NCI-H460 (cell line): ENCODE data around the gene FRK. TPM values are rescaled to one million over a fixed set of nuclear protein-coding genes. Genes with fewer than 3 reads are reported as not detected.
"Not testable (repeated sequence)": the region's sequence is repeated elsewhere in the genome, so short reads cannot be mapped to it uniquely, and the experiment has no call there.

Source experiments
- DNase-seq: peaks from one replicate; pipeline ENCODE4 v3.0.0-alpha.2; 2016; ENCODE audit warnings: low read depth; ENCODE audit errors: extremely low read depth
- total RNA-seq: library from RNA; depleted of rRNA; stranded (reverse); fragments of >200 nt; shearing (Covaris generic); gene quantifications from 2 replicates; pipeline ENCODE4 v1.2.3, GENCODE V29; 2014

FRK gene
- total RNA-seq, 1 experiment from 2014 or later = 6.9 TPM

DNA sequence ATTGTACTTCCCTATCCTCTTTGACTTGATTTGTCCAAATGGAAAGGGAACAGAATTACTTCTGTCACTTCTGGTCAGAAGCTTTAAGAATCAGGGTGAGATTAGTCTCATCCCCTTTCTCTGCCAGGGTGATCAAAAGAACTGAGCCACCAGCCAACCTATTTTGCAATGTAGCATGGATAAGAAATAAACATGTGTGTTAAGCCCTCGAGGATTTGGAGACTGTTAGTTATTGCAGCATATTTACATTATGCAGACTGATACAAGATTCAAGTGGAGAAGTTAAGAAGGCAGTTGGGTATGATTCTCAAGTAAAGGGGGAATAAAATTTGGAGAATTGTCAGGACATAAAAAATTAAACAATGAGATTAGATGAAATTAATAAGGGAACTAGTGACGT is 106.0 kb downstream of the FRK start:
- no peak for DNase-seq

DNA sequence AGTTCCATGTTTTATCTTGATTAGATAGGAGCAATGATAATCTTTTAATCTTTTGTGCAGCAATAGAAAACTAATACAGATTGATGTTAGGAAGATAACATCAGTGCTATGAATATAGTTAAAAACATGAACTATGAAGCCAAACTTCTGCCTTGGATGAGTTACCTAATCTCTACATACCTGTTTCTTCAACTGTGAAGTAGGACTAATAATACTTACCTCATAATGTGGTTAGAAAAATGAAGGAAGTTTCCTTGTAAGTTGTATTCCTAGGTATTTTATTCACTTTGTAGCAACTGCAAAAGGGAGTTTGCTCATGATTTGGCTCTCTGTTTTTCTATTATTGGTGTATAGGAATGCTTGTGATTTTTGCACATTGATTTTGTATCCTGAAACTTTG is 111.9 kb downstream of the FRK start:
- no peak for DNase-seq

DNA sequence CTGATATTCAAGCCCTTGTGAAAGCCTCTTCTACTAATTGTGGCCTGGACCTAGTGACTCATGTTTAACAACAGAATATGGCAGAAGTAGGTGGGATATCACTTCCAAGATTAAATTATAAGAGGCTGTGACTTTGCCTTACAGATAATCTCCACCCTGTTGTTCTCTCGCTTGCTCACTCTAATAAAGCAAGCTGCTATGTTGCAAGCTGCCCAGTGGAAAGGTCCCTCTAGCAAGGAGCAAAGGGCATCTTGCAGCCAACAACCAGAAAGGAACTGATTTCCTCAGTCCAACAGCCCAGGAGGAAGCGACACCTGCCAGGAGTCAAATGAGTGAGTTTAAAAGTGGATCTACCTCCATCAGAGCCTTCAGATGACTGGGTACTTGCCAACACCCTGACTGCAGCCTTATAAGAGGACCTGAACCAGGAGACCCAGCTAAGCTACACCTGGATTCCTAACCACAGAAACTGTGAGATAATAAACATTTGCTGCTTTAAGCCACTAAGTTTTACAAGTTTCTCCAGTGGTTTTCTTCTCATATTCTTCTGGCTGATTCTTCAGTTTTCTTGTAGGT is 112.6 kb downstream of the FRK start:
- no peak for DNase-seq

DNA sequence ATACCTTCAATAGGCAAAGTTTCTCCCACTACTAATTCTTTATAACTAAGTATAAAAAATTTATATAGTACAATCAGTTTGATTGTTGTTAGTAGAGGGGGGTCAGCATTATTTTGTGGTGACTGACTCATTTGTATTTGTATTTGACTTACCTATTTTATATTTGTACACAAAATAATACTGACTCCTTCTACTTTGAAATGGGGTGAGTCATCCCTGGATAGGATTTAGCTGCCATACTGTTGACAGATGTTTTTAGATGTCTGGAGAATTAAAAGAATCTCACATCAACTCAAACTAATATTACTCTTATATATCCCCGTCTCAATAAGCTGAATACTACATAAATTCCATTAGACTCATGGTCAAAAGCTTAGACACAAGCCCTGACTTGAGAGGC is 114.9 kb downstream of the FRK start:
- DNase-seq = no peak

DNA sequence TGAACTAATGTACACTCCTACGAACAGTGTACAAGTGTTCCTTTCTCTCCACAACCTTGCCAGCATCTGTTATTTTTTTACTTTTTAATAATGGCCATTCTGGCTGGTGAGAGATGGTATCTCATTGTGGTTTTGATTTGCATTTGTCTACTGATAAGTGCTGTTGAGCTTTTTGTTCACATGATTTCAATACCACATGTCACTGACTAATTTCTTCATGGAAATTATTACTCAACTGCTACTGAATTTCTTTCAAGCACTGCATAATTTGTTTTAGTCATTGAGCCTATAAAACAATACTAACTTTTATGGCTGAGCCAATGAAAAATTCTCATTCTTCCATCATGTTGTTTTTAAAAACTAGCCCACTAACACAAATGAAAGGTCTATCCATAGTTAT is 115.4 kb downstream of the FRK start:
- no peak for DNase-seq

DNA sequence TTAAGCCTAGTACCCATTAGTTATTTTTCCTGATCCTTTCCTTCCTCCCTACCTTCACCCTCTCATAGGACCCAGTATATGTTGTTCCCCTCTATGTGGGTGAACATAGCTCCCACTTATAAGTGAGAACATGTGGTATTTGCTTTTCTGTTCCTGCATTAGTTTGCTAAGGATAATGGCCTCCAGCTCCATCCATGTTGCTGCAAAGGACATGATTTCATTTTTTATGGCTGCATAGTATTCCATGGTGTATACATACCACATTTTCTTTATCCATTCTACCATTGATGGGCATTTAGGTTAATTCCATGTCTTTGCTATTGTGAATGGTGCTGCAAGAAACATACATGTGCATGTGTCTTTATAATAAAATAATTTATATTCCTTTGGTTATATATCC is 115.9 kb downstream of the FRK start:
- not testable (repeated sequence) for DNase-seq

DNA sequence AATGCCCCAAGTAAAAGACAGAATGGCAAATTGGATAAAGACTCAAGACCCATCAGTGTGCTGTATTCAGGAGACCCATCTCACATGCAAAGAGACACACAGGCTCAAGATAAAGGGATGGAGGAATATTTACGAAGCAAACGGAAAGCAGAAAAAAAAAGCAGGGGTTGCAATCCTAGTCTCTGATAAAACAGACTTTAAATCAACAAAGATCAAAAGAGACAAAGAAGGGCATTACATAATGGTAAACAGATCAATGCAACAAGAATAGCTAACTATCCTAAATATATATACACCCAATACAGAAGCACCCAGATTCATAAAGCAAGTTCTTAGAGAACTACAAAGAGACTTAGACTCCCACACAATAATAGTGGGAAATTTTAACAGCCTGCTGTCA is 123.2 kb downstream of the FRK start:
- DNase-seq = not testable (repeated sequence)

DNA sequence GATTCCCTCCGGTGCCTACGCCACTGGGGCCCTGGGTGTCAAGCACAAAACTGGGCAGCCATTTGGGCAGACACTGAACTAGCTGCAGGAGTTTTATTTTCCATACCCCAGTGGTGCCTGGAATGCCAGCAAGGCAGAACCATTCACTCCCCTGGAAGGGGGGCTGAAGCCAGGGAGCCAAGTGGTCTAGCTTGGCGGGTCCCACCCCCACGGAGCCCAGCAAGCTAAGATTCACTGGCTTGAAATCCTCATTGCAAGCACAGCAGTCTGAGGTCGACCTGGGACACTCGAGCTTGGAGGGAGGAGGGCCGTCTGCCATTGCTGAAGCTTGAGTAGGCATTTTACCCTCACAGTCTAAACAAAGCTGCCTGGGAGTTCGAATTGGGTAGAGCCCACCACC is 125.3 kb downstream of the FRK start:
- no peak for DNase-seq

DNA sequence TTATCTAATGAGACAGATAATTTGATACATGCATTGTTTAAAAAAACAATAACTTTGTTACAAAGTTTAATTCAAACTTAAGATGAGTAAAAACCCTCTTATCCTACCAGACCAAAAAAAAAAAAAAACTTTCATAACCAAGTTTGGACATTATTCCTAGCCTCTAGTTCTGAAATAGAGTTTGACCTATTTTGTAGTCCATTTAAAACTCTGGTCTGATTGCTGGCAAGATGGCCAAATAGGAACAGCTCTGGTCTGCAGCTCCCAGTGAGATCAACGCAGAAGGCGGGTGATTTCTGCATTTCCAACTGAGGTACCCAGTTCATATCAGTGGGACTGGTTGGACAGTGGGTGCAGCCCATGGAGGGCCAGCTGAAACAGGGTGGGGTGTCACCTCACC is 125.9 kb downstream of the FRK start:
- DNase-seq = no peak

DNA sequence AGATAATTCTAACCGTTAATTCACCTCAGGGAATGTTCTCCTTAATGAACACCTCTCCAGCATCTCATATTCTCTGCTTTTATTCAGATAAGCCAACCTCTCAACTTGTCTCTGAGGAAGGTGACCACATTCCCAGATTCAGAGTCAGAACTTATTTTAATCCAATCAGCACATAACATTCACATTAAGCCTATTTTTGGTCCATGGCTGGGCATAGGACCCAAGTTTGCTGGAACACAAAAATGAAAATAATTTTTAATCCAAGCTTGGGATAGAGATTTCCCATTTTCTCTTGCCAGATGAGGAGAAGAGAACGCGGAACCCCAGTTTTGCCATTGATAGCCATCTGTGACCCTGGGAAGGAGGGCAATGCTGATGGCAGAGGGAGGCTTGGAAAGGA is 126.5 kb downstream of the FRK start:
- no peak for DNase-seq

DNA sequence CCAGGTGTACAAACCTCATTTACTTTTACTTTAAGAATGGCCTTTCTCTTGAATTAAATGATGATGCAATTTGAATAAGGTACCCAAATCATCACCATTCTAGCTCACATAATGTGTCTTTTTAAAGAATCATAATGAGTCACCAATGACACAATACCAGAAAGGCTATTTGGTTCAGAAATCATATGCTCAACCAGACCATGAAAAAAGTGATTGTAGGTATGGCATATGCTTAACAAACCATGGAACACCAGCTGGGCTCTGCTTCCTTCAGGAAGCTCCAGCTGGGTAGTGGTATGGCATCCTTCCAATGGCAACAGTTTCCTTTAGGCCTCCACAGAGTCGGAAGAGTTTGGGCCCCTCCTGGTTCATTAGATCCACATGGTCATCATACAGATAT is 128.2 kb downstream of the FRK start:
- DNase-seq = no peak

DNA sequence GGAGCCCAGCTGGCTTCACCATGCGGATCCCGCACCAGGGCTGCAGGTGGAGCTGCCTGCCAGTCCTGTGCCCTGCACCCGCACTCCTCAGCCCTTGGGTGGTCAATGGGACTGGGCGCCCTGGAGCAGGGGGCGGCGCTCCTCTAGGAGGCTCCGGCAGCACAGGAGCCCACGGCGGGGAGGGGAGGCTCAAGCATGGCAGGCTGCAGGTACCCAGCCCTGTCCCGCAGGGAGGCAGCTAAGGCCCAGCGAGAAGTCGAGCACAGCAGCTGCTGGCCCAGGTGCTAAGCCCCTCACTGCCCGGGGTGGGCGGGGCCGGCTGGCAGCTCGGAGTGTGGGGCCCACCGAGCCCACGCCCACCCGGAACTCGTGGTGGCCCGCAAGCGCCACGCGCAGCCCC is 132.7 kb downstream of the FRK start:
- not testable (repeated sequence) for DNase-seq

DNA sequence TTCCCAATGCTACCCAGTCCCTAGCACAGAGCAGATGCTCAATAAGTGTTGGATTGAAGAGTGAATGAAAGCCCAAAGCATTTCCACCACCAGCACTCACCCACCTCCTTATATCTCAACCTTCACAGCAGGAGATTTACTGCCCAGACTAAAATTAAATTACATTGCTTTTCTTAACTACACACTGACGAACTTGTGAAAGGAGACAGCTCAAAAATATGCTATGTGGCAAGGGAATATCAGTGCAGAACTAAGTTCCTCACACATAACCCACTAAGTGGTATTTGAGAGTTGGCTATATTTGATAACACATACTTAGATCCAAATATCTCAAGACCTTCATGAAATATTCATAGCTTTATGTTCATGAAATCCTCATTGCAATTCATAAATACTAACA is 137.7 kb downstream of the FRK start:
- no peak for DNase-seq

DNA sequence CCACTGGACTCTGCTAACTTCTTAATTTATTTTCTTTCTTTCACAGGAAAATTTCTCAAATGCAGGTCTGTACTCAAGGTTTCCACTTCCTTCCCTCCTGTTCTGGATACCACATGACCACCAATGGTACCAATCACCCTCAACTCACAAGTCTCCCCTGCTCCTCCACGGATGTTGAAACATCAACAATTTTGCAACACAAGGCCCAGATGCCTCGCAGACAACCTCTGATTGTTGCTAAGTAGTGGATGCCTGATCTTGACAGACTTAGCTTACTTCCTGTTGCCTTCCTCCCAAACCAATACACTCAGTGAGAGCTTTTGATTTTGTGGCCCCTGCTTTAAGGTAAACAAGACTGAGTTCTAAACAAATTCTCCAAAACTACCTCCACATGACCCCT is 146.6 kb downstream of the FRK start:
- no peak for DNase-seq

DNA sequence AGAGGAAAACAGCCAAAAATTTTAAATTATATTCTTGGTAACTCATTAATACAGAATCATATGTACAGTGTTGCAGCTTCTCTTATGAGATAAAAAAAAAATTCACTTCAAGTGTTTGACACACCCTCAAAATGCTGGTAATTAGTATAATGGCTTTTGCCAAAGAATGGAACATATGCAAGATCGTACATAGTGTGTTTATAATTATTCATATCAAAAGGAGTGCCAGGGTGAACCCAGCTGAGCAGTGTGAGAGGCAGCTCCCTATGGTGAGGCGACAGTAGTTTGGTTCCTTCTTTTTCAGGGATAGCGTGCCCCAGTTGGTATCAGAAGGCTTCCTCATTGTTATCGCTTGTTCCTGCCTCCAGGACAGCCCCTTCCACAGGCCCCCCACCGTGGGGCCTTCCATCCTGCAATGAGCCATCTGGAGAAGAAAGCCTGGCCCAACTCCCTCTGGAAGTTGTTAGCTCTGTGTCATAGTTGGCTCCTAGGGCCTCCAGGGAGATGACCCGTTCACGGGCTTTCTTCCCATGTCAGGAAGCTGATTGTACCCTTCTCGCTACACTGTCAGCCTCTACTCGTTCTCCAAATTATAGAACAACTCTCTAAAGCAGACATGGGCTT is 150.7 kb downstream of the FRK start:
- no peak for DNase-seq

DNA sequence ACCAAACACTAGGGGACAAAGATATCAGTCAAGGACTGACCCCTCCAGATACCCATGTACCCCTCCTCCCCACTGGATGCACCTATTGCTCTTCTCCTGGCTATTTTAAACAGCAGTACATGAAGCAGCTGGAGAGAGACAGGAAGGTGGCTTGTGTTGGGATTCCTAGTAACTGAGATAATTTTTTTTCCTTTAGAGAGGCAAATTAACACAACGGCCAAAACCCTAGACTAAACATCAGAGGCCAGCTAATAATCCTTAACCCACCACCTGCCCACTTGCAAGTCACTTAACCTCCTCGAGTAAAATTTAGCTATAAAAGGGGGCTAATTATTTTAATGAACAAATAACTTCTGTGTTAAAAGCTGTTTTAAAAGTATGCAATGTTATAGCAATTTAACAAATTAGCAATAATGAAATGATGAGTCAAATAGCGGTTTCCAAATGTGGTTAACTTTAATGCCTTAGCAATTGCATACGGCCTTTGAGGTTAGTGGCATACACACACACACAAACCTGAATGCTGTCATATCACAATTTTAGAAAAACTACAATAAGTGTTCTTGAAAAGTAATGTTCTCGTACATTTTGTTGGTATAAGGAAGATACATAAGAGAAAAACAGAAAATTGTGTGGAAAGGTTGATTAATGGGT is 151.7 kb downstream of the FRK start:
- no peak for DNase-seq

DNA sequence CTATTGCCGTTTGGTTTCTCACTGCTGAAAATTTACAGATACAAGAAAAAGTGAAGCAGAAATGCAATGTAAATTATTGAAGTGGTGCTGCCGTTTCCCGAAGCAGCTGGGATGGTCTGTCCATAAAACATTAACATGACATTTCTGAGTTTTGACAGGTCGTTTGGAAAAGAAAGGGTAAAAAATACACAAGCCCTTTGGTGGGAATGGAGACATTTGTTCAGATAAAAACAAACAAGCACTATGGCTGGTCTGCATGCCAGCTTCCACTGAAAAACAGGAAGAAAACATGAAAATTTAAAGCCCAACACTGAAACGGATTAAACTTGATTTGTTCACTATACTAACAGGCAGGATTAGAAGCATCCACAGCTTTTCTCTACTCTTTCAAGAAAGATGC is 155.2 kb downstream of the FRK start:
- DNase-seq = no peak

DNA sequence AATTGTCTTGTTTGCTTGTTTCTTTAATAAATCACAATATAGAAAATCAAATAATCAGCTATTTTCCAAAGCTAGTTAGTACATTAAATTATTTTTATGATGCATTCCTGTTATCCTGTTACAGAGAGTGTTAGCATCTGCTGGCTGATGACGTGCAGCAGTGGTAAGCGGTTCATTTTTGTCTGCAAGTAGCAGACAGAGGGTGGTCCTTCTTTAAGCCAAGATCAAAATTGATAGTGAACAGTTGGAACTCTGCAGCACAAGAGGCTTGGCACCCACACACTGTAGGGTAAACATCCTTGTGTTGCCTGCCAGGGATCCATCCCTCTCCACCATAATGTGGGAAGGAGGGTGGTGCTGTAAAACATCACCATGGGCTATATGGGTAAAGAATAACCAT is 158.3 kb downstream of the FRK start:
- DNase-seq = no peak

DNA sequence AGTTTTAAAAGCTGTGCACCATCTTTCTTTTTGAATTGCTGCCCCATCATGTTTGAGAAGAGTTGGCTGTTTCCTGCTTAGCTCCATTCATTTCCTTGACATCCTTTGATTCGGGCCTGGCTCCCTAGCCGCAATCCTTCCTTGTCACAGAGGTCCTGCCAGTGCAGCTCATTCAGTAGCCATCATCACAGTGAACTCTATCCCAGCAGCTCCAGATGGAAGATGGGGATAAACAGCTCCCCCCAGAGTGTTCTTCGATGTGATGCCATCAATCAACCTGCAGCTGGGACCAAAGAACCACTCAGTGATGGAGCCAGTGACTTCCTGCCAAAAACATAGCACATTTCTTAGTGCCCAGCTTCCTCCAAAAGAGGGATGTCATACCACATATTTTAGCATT is 158.8 kb downstream of the FRK start:
- DNase-seq = no peak

DNA sequence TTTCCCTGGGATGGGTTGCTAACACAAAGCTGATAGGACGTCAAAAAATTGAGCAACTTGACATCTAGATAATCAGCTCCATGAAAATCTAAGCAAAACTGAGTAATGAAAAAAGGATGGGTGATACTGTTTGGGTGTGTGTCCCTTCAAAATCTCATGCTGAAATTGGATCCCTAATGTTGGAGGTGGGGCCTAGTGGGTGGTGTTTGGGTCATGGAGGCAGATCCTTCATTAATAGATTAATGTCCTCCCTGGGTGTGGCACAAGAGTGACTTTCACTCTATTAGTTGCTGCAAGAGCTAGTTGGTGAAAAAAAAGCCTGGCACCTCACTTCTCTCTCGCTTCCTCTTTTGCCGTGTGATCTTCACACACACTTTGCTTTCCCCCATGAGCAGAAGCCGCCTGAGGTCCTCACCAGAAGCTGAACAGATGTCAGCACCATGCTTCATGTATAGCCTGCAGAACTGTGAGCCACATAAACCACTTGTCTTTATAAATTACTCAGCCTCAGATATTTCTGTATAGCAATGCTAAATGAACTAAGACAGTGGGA is 160.9 kb downstream of the FRK start:
- DNase-seq = no peak

DNA sequence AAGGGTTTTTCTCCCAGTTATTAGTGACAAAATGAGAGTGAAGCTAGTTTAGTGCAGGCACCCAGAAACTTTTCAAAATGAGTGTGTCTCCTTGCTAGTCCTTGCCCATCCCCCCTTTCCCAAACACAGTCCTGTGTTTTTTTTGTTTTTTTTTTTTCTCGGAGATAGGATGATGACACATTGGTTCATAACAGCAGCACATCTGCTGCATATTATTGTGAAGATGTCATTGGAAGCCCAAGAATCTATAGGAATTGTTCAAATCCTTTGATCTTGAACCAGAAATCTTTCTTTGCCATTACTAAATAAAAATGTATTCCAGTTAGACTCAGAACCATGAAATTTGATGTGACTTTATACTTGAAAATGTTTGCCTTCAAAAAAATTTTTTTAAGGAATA is 162.4 kb downstream of the FRK start:
- DNase-seq = no peak

DNA sequence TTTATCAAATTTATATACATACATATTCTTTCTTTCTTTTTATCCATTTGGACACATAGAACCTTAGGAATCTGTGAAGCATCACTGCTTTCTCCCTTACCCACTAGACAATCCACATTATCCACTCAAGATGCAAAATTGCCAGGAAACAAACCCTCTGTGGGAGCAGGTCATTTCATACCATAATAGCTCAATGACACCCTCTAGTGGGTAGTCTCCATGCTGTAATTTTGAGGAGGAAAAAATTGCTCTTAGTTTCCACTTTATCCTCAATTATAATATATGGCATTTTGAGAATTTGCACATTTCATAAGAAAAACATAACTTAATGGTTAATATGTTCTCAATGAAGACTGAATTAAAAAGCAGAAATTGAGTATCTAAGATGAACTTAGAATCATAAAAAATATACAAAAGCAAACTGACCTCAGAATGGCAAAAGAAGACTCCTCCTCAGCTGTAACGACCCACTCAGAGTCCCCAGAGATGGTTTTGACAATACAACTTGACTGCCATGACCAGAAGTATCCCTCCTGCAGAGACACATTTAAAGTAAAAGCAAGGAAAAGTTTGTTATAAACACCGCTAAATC is 164.1 kb downstream of the FRK start:
- peak; percentile 29 for DNase-seq
